Parathyroid adenoma (tissue), 2 donors: ENCODE data around the gene C8A.

Experiments used
- H2AFZ ChIP-seq: fragments of 300-600 bp; sonication (generic); one replicate; pipeline ENCODE4 v1.7.0; 2017; ENCODE audit warnings: antibody characterized with exemption, mild to moderate bottlenecking
- H3K27ac ChIP-seq: fragments of 300-600 bp; sonication (generic); one replicate; pipeline ENCODE4 v1.7.0; 2017
- H3K27me3 ChIP-seq: fragments of 300-600 bp; sonication (generic); one replicate; pipeline ENCODE4 v1.7.0; 2017; ENCODE audit warnings: low read length; ENCODE audit not compliant: control insufficient read depth, insufficient read depth
- H3K36me3 ChIP-seq: fragments of 300-600 bp; sonication (generic); one replicate; pipeline ENCODE4 v1.7.0; 2017; ENCODE audit warnings: low read length; ENCODE audit not compliant: control insufficient read depth, insufficient read depth
- H3K4me1 ChIP-seq: fragments of 300-600 bp; sonication (generic); one replicate; pipeline ENCODE4 v1.7.0; 2017; ENCODE audit warnings: control low read depth
- H3K4me2 ChIP-seq: fragments of 300-600 bp; sonication (generic); one replicate; pipeline ENCODE4 v1.7.0; 2017; ENCODE audit warnings: low read length
- H3K4me3 ChIP-seq: fragments of 300-600 bp; sonication (generic); one replicate; pipeline ENCODE4 v1.7.0; 2017; ENCODE audit warnings: low read depth, low read length
- H3K79me2 ChIP-seq: fragments of 300-600 bp; sonication (generic); one replicate; pipeline ENCODE4 v1.7.0; 2017; ENCODE audit warnings: control low read depth
- H3K9ac ChIP-seq: fragments of 300-600 bp; sonication (generic); one replicate; pipeline ENCODE4 v1.7.0; 2017; ENCODE audit warnings: mild to moderate bottlenecking
- H3K9me3 ChIP-seq: fragments of 300-600 bp; sonication (generic); one replicate; pipeline ENCODE4 v1.7.0; 2017; ENCODE audit warnings: low read length; ENCODE audit not compliant: control insufficient read depth
- TF ChIP-seq, protein P1 (sequence below): fragments of 300-600 bp; sonication (generic); IDR thresholded peaks from one replicate; pipeline ENCODE4 v1.7.0; 2017; ENCODE audit warnings: antibody characterized with exemption, mild to moderate bottlenecking
- donor health status: primary hyperparathyroidism.

Gene C8A

DNA sequence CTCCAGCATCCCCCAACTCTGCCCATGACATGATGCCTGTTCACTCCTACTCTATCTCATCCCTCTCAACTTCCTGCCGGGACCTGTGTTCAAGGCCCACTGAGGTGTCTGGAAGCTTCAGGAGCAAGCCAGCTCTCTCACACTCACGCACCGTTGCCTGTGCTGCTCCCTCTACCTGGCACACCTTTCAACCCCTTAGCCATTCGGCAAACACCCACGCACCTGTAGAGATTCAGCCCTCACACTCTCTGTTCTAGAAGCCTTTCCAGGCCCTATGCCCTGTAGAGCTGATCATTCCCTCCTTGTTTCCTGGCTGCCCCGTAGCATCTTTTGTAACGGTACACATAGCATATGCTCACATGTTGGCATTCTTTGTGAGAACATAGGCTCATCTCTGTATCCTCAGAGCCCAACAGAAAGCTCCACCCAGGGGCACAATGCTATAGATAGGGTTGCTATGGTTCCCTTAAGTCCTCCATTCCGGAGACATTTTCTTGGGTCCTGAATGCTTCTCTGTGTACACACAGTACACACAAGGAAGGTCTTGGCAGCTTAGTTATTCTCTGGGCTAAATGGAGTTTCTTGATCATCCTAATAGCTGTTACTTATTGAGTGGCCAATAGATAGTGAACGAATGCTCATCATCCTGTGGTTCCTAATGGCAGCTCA lies 109.9 kb downstream of the C8A start:
- Histone ChIP-seq H3K27ac (no peak overlapping the region), H3K4me1 (no peaks in the 10 kb centered on the region), H3K4me2 (no peak overlapping the region), H3K9me3 (no peaks in the 10 kb centered on the region), H3K27me3 (no peaks in the 10 kb centered on the region), H3K4me3 (no peak overlapping the region), H2AFZ (no peak overlapping the region), H3K36me3 (no peaks in the 10 kb centered on the region), H3K79me2 (no peaks in the 10 kb centered on the region), H3K9ac (no peak overlapping the region)
- TF ChIP-seq, protein P1, sequence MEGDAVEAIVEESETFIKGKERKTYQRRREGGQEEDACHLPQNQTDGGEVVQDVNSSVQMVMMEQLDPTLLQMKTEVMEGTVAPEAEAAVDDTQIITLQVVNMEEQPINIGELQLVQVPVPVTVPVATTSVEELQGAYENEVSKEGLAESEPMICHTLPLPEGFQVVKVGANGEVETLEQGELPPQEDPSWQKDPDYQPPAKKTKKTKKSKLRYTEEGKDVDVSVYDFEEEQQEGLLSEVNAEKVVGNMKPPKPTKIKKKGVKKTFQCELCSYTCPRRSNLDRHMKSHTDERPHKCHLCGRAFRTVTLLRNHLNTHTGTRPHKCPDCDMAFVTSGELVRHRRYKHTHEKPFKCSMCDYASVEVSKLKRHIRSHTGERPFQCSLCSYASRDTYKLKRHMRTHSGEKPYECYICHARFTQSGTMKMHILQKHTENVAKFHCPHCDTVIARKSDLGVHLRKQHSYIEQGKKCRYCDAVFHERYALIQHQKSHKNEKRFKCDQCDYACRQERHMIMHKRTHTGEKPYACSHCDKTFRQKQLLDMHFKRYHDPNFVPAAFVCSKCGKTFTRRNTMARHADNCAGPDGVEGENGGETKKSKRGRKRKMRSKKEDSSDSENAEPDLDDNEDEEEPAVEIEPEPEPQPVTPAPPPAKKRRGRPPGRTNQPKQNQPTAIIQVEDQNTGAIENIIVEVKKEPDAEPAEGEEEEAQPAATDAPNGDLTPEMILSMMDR, result no peak

- Histone ChIP-seq H3K27me3 (no peaks in the 10 kb centered on the region), H3K9me3 (no peaks in the 10 kb centered on the region), H3K4me1 (no peaks in the 10 kb centered on the region), H3K36me3 (no peaks in the 10 kb centered on the region), H3K27ac (no peak overlapping the region), H3K79me2 (no peaks in the 10 kb centered on the region), H3K4me3 (no peak overlapping the region), H3K9ac (no peak overlapping the region), H3K4me2 (no peak overlapping the region), H2AFZ (no peak overlapping the region)
- TF ChIP-seq, protein P1, result no peak
Measured at GRCh38 chr1:56965191-56965590, 110.6 kb downstream of the C8A start.

DNA sequence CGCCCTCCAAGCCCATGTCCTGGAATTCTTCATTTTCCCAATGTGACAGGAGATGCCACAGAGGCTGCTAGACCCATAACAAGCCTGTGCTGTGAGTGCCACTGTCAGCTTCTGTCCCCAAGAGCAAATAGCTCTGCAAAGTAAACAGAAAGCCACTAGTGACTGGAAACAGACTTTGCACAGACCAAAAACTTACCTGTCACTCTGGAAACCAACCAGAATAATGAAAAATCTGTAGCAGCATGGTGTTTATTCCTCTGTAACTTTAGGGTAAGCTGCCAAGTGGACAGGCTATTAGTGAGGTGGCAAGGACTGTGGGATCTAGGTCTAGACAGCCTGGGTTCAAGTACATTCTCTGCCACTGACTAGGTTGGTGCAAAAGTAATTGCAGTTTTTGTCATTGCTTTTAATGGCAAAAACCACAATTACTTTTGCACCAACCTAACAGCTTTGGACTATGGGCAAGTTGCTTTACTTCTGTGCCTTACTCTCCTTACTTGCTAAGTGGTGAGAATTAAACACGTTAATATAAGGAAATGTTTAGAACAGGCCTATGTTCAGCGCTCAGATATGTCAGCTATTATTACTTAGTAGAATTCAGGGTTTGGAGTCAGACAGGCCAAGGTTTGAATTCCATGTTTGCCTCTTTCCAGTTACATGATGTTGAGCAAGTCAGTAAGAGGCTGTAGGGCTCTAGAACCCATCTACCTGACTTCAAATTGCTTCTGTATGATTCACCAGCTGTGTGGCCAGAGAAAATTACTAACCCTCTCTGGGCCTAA lies 111.5 kb downstream of the C8A start, which contains the start of gene C8B:
Gene C8B (minus strand): TSS at position 100 of the 782 bp plus-strand sequence. CDS start 67 bp downstream, at position 33.
- TF ChIP-seq, protein P1, result no peak
- no peak within 1 kb of the TSS for H3K4me2 ChIP-seq
- H3K4me1 ChIP-seq, result no peaks in the 10 kb centered on the region
- no peak within 1 kb of the TSS for H3K9ac ChIP-seq
- H3K27ac ChIP-seq, result no peak within 1 kb of the TSS
- no peak within 1 kb of the TSS for H2AFZ ChIP-seq
- H3K9me3 ChIP-seq, result no peaks in the 10 kb centered on the region
- no peaks in the 10 kb centered on the region for H3K36me3 ChIP-seq
- no peaks in the 10 kb centered on the region for H3K27me3 ChIP-seq
- no peaks in the 10 kb centered on the region for H3K79me2 ChIP-seq
- no peak within 1 kb of the TSS for H3K4me3 ChIP-seq

DNA sequence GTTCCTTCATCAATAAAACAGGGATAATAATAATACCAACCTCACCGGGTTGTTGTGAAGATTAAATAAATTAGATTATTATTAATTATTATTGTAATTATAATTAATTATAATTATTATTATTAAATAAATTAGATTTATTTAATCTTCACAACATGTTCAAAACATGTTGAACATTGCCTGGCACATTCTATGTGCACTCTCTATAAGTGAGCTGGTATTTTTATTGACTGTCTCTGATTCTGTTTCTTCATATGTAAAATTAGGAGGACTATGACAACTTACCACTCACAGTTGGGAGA lies 112.1 kb downstream of the C8A start:
- no peaks in the 10 kb centered on the region for H3K27me3 ChIP-seq
- no peaks in the 10 kb centered on the region for H3K4me1 ChIP-seq
- TF ChIP-seq, protein P1, result no peak
- H3K9ac ChIP-seq, result no peak overlapping the region
- no peaks in the 10 kb centered on the region for H3K36me3 ChIP-seq
- no peak overlapping the region for H3K4me3 ChIP-seq
- no peak overlapping the region for H2AFZ ChIP-seq
- no peak overlapping the region for H3K27ac ChIP-seq
- H3K4me2 ChIP-seq, result no peak overlapping the region
- no peaks in the 10 kb centered on the region for H3K79me2 ChIP-seq
- H3K9me3 ChIP-seq, result no peaks in the 10 kb centered on the region
